ENCODE results near the gene S100A2.

DNA sequence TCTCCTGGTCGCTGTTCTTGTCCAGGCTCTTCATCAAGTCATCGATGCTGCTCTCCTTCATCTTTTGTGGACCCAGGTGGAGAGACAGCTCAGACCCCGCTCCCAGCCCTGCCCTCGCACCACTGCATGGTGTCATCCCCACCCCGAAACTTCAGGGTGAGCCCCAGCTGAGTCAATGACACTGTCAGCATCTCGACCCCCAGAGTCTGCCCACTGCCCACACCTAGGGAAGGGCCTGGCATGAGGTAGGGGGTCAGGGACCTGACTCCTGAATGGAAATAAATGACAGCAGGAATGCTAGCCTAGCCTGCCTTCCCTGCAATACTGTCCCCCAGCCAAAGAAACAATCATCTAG, 28.3 kb downstream of the S100A2 start:
- TF ChIP-seq, protein P1, sequence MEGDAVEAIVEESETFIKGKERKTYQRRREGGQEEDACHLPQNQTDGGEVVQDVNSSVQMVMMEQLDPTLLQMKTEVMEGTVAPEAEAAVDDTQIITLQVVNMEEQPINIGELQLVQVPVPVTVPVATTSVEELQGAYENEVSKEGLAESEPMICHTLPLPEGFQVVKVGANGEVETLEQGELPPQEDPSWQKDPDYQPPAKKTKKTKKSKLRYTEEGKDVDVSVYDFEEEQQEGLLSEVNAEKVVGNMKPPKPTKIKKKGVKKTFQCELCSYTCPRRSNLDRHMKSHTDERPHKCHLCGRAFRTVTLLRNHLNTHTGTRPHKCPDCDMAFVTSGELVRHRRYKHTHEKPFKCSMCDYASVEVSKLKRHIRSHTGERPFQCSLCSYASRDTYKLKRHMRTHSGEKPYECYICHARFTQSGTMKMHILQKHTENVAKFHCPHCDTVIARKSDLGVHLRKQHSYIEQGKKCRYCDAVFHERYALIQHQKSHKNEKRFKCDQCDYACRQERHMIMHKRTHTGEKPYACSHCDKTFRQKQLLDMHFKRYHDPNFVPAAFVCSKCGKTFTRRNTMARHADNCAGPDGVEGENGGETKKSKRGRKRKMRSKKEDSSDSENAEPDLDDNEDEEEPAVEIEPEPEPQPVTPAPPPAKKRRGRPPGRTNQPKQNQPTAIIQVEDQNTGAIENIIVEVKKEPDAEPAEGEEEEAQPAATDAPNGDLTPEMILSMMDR (conservative IDR thresholded peaks at IDR 0.05; ENCODE audit: low read depth, low read length) = no peak
- TF ChIP-seq EZH2 (IDR thresholded peaks at IDR 0.05; ENCODE audit: borderline replicate concordance, low read depth, low read length, poor library complexity, severe bottlenecking) = no peak

Measured in A673 (cell line).